Uterine smooth muscle cell (primary cell): ENCODE measurements around the gene EARS2. TPM values are rescaled to one million over a fixed set of nuclear protein-coding genes. Genes with fewer than 3 reads are reported as not detected.

Source experiments
- total RNA-seq: library from RNA; depleted of rRNA; stranded (reverse); fragments of >200 nt; gene quantifications from 2 replicates; pipeline ENCODE4 v1.2.3, GENCODE V29; 2014

Gene EARS2
- 52.2 and 55.1 TPM in 2 replicates for total RNA-seq

DNA sequence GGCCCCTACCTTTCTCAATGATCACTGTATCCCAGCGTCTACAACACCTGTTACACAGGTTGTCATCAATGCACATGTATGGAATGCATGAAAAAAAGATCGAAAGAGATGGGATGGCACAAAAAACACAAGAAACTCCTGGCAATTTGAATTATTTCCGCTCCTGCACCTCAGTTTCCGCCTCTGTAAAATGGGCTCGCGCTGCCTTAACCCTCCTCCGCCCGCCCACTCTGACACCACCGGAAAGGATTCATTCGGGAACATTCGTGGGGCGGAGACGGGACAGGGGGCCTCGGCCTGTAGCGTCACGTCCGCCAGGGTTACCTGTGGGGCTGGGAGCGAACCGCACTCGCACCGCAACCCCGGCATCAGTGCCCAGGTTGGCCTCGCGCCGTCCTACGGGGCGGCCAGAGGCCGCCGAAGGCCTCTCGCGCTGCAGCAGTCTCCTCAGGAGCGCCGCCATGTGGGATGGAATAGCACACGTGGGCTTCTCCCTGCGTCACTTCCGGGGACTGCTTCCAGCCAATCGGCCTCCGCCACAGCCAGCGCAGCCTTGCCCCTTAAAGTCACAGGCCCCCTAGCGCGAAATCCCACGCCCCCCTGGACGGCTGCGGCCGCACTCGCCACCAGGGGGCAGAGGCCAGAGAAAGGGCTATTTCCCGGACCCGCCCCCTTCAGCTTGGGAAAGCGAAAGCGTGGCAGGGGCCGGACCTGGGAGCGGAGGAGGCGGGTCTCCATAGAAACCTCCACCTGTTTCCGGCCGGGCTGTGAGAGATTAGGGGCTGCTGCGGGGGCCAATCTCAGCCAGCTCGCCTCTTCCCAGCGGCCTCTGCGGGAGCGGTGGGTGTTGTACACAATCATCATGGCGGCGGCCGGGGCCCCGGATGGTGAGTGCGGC lies at the start of gene EARS2, which contains the start of gene UBFD1:
Gene EARS2, minus strand, starts transcription at position 470 of the 898 bp plus-strand sequence. Its CDS starts 7 bp downstream, at position 463.
Gene UBFD1, plus strand, starts transcription at position 847 of the 898 bp plus-strand sequence. Its CDS starts 16 bp downstream, at position 863.

GRCh38 chr16:23595951-23596720 lies 39.0 kb upstream of the EARS2 start, which contains the start of gene NDUFAB1:
Gene NDUFAB1 (minus strand): TSS chr16:23596316. CDS start chr16:23596290, 26 bp downstream.

DNA sequence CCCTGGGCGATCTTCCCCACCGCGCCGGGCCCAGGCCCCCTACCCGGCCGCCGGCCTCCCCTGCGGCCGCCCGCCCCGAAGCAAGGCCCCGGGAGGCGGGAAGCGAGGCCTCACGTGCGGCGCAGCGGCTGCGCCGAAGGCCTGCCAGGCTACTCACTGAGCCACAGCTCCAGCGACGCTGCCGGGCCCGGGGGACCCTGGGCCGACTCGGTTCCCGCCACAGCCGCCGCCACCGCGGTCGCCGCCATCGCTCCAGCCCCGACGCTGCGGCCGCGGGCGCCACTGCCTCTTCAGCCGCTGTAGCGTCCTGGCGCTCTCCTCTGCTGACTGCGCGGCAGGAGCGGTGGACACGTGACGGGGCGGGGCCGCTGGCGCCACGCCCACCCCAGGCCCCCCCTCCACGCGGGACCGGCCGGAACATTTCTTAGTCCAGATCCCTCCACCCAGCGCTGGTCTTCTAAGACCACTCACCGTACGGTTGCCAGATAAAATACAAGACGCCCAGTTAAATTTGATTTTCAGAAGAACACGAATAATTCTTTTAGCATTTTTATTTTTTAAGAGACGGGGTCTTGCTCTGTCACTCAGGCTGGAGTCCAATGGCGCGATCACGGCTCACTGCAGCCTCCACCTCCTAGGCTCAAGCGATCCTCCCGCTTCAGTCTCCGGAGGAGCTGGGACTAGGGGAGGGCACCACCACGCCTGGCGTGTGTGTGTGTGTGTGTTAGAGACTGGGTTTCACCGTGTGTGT lies 46.8 kb downstream of the EARS2 start, which contains the start of gene GGA2:
Gene GGA2, minus strand, starts transcription at position 331 of the 751 bp plus-strand sequence. Its CDS starts 83 bp downstream, at position 248.

Other genes starting within 250 kb of the EARS2 start
- gene COG7, start 104.2 kb downstream of the EARS2 start, total RNA-seq = 25.1 and 27.6 TPM in 2 replicates
- 31.0 and 40.7 TPM in 2 replicates for gene GGA2, start 46.9 kb downstream of the EARS2 start, total RNA-seq
- gene UBFD1, start 377 bp upstream of the EARS2 start, total RNA-seq = 107 and 141 TPM in 2 replicates
- gene NDUFAB1, start 39.0 kb upstream of the EARS2 start, total RNA-seq = 83.5 and 96.4 TPM in 2 replicates
- gene PALB2, start 84.0 kb upstream of the EARS2 start, total RNA-seq = 8.7 and 15.5 TPM in 2 replicates
- gene DCTN5, start 84.1 kb upstream of the EARS2 start, total RNA-seq = 49.9 and 84.7 TPM in 2 replicates
- 16.6 and 49.4 TPM in 2 replicates for gene PLK1, start 121.5 kb upstream of the EARS2 start, total RNA-seq
- 0.12 and 0.77 TPM in 2 replicates for gene ERN2, start 155.9 kb upstream of the EARS2 start, total RNA-seq
- gene CHP2, start 197.7 kb upstream of the EARS2 start, total RNA-seq = not detected in 2 replicates